ENCODE results near the gene KRT17. TPM values are rescaled to one million over a fixed set of nuclear protein-coding genes. Genes with fewer than 3 reads are reported as not detected.

KRT17 gene
- total and polyA plus RNA-seq, 2 donors (not counting 1 experiment from before 2014, with no cell fraction given), result 0.50 to 0.89 TPM

GRCh38 chr17:41633556-41634199, 9.3 kb upstream of the KRT17 start:
- H3K36me3 ChIP-seq (ENCODE audit: control insufficient read depth, insufficient read depth, low read length), result no peaks in the 10 kb centered on the region
- DNase-seq (ENCODE audit: low read depth in 2 of 2), result peak in 1 of 2 donors; percentile 17
- TF ChIP-seq EZH2 (IDR thresholded peaks at IDR 0.05; ENCODE audit: low read length, missing control alignments) (no peak), CTCF (conservative IDR thresholded peaks at IDR 0.05 in 1 of 2, IDR thresholded peaks at IDR 0.05 in 1 of 2; ENCODE audit: low read depth in 1 of 2, low read length in 2 of 2) (no peak)
- no peak overlapping the region for H3K4me3 ChIP-seq (replicated peaks in 1 of 4; ENCODE audit: control extremely low read depth in 1 of 4, insufficient read depth in 1 of 4, low read depth in 3 of 4, low read length in 4 of 4)
- no peak overlapping the region for H2AFZ ChIP-seq (ENCODE audit: low read length)
- H3K4me1 ChIP-seq (ENCODE audit: control insufficient read depth, extremely low read depth, insufficient read depth, low read length), result no peaks in the 10 kb centered on the region
- H3K9me3 ChIP-seq (ENCODE audit: control insufficient read depth, insufficient read depth, low read depth, low read length), result no peaks in the 10 kb centered on the region
- H3K9ac ChIP-seq (ENCODE audit: insufficient read depth, low read length), result no peak overlapping the region
- no peak overlapping the region for H3K4me2 ChIP-seq (ENCODE audit: extremely low read depth, insufficient read depth, low read length)
- H3K79me2 ChIP-seq (ENCODE audit: control insufficient read depth, insufficient read depth, low read length), result no peaks in the 10 kb centered on the region
- no peaks in the 10 kb centered on the region for H4K20me1 ChIP-seq (ENCODE audit: control insufficient read depth, extremely low read depth, insufficient read depth, low read length)
- peaks cover 3% of the 10 kb centered on the region for H3K27me3 ChIP-seq (ENCODE audit: control insufficient read depth, insufficient read depth, low read length)
- no peak overlapping the region for H3K27ac ChIP-seq (ENCODE audit: insufficient read depth, low read length)

- no peak for DNase-seq (ENCODE audit: low read depth in 2 of 2)
- TF ChIP-seq EZH2 (IDR thresholded peaks at IDR 0.05; ENCODE audit: low read length, missing control alignments), result no peak
- TF ChIP-seq CTCF (conservative IDR thresholded peaks at IDR 0.05 in 1 of 2, IDR thresholded peaks at IDR 0.05 in 1 of 2; ENCODE audit: low read depth in 1 of 2, low read length in 2 of 2), result no peak
Observed at GRCh38 chr17:41632482-41633105, 8.2 kb upstream of the KRT17 start.

DNA sequence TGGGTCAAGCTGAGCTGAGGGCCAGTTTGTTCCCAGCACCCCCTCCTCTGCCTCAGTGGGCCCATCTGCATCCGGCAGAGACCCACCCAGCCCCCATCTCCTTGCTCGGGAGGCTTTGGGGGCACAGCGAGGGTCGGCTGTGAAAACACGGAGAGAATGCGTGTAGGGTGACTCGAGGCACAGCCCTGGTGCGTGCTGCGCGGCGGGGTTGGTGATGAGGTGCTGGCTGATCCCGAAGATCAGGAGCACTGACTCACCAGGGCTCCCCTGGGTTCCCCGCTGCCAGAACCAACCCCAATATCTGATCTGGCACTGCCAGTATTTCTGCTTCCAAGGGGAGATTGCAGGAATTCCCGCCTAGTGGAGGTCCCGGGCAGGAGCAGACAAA, 7.5 kb upstream of the KRT17 start:
- TF ChIP-seq CTCF (conservative IDR thresholded peaks at IDR 0.05 in 1 of 2, IDR thresholded peaks at IDR 0.05 in 1 of 2; ENCODE audit: low read depth in 1 of 2, low read length in 2 of 2) (no peak), EZH2 (IDR thresholded peaks at IDR 0.05; ENCODE audit: low read length, missing control alignments) (no peak)
- Histone ChIP-seq H3K4me3 (replicated peaks in 1 of 4; ENCODE audit: control extremely low read depth in 1 of 4, insufficient read depth in 1 of 4, low read depth in 3 of 4, low read length in 4 of 4) (no peak overlapping the region), H3K4me1 (ENCODE audit: control insufficient read depth, extremely low read depth, insufficient read depth, low read length) (no peaks in the 10 kb centered on the region), H3K27ac (ENCODE audit: insufficient read depth, low read length) (no peak overlapping the region), H4K20me1 (ENCODE audit: control insufficient read depth, extremely low read depth, insufficient read depth, low read length) (no peaks in the 10 kb centered on the region), H3K36me3 (ENCODE audit: control insufficient read depth, insufficient read depth, low read length) (no peaks in the 10 kb centered on the region), H2AFZ (ENCODE audit: low read length) (no peak overlapping the region), H3K9ac (ENCODE audit: insufficient read depth, low read length) (no peak overlapping the region), H3K4me2 (ENCODE audit: extremely low read depth, insufficient read depth, low read length) (no peak overlapping the region), H3K9me3 (ENCODE audit: control insufficient read depth, insufficient read depth, low read depth, low read length) (no peaks in the 10 kb centered on the region), H3K27me3 (ENCODE audit: control insufficient read depth, insufficient read depth, low read length) (peaks cover 3% of the 10 kb centered on the region), H3K79me2 (ENCODE audit: control insufficient read depth, insufficient read depth, low read length) (no peaks in the 10 kb centered on the region)
- no peak for DNase-seq (ENCODE audit: low read depth in 2 of 2)

More at GRCh38 chr17:41632482-41633105, 8.2 kb upstream of the KRT17 start:
- Histone ChIP-seq H3K4me1 (ENCODE audit: control insufficient read depth, extremely low read depth, insufficient read depth, low read length) (no peaks in the 10 kb centered on the region), H3K9ac (ENCODE audit: insufficient read depth, low read length) (no peak overlapping the region), H3K27ac (ENCODE audit: insufficient read depth, low read length) (no peak overlapping the region), H3K9me3 (ENCODE audit: control insufficient read depth, insufficient read depth, low read depth, low read length) (no peaks in the 10 kb centered on the region), H3K4me3 (replicated peaks in 1 of 4; ENCODE audit: control extremely low read depth in 1 of 4, insufficient read depth in 1 of 4, low read depth in 3 of 4, low read length in 4 of 4) (no peak overlapping the region), H3K79me2 (ENCODE audit: control insufficient read depth, insufficient read depth, low read length) (no peaks in the 10 kb centered on the region), H3K4me2 (ENCODE audit: extremely low read depth, insufficient read depth, low read length) (no peak overlapping the region), H4K20me1 (ENCODE audit: control insufficient read depth, extremely low read depth, insufficient read depth, low read length) (no peaks in the 10 kb centered on the region), H3K36me3 (ENCODE audit: control insufficient read depth, insufficient read depth, low read length) (no peaks in the 10 kb centered on the region), H3K27me3 (ENCODE audit: control insufficient read depth, insufficient read depth, low read length) (peaks cover 3% of the 10 kb centered on the region), H2AFZ (ENCODE audit: low read length) (no peak overlapping the region)
